Stimulated activated CD8-positive, alpha-beta memory T cell treated with anti-CD3 and anti-CD28 coated beads, Interleukin-12 subunit alpha, Interleukin-12 subunit beta, amount 100 ng/mL, for 1 hour (primary cell): ENCODE results near the gene FAM219B.
"Not testable (repeated sequence)": the region's sequence is repeated elsewhere in the genome, so short reads cannot be mapped to it uniquely, and the experiment has no call there.

Source experiments
- DNase-seq: peaks from one replicate; pipeline ENCODE4 v3.0.0-alpha.2; 2020; ENCODE audit warnings: low read depth

Gene FAM219B

GRCh38 chr15:74903676-74904075, 3.0 kb downstream of the FAM219B start:
- no peak for DNase-seq

GRCh38 chr15:74902295-74903075, 4.2 kb downstream of the FAM219B start:
- no peak for DNase-seq

GRCh38 chr15:74901612-74902063, 5.0 kb downstream of the FAM219B start:
- peak; percentile 37 for DNase-seq

GRCh38 chr15:74897300-74897701, 9.3 kb downstream of the FAM219B start:
- no peak for DNase-seq

GRCh38 chr15:74896316-74896715, 10.3 kb downstream of the FAM219B start:
- DNase-seq: no peak

GRCh38 chr15:74895830-74896229, 10.8 kb downstream of the FAM219B start:
- no peak for DNase-seq

GRCh38 chr15:74894383-74894782, 12.3 kb downstream of the FAM219B start:
- not testable (repeated sequence) for DNase-seq

GRCh38 chr15:74893627-74894026, 13.0 kb downstream of the FAM219B start:
- no peak for DNase-seq

- DNase-seq: no peak
Measured at GRCh38 chr15:74892931-74893330, 13.7 kb downstream of the FAM219B start.

GRCh38 chr15:74892313-74892712, 14.3 kb downstream of the FAM219B start:
- DNase-seq: no peak

GRCh38 chr15:74891469-74891868, 15.2 kb downstream of the FAM219B start:
- DNase-seq: no peak

GRCh38 chr15:74890665-74890960, 16.0 kb downstream of the FAM219B start:
- no peak for DNase-seq

GRCh38 chr15:74889883-74890664, 16.6 kb downstream of the FAM219B start, which contains the start of gene MPI:
Gene MPI, plus strand, starts transcription at chr15:74890042. Its CDS starts 32 bp downstream, at chr15:74890074.
- peak; percentile 72 for DNase-seq

GRCh38 chr15:74889390-74889882, 17.2 kb downstream of the FAM219B start:
- no peak for DNase-seq

GRCh38 chr15:74888716-74889115, 17.9 kb downstream of the FAM219B start:
- no peak for DNase-seq

GRCh38 chr15:74887537-74888193, 19.0 kb downstream of the FAM219B start:
- not testable (repeated sequence) for DNase-seq

GRCh38 chr15:74885461-74885860, 21.2 kb downstream of the FAM219B start:
- DNase-seq: no peak

- DNase-seq: no peak
Measured at GRCh38 chr15:74884428-74885223, 22.0 kb downstream of the FAM219B start.

- DNase-seq: no peak
Measured at GRCh38 chr15:74882528-74882927, 24.1 kb downstream of the FAM219B start.

- DNase-seq: no peak
Measured at GRCh38 chr15:74878273-74878672, 28.4 kb downstream of the FAM219B start.

GRCh38 chr15:74873756-74874424, 32.8 kb downstream of the FAM219B start:
- DNase-seq: no peak
